ENCODE results near the gene DCXR.
"Not testable (repeated sequence)": the region's sequence is repeated elsewhere in the genome, so short reads cannot be mapped to it uniquely, and the experiment has no call there.

The DCXR gene

DNA sequence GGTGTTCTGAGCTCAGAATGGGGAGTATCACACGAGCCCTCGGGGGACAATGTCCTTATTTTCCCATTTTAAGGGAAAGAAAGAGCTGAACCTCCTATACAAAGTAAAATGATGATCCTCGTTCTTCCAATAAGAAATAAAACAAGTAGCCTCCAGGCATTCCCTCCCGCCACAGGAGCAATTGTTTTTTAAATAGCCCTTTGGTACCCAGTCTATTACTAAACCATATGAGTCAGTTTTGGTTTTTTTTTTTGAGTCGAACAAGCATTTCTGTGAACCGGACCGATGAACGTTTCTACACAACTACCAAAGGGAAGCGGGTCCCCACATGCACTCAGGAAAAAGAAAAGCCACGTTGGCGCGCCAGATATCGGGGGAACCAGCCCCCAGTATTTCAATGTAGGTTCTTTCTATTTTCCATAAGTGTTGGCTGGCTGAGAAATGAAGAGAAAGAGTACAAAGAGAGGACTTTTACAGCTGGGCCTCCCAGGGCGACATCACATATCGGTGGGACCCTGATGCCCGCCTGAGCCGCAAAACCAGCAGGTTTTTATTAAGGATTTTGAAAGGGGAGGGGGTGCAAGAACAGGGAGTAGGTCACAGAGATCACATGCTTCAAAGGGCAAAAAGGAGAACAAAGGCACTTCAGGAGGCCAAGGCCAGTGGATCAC lies 3.8 kb upstream of the DCXR start:
- Histone ChIP-seq H3K4me3 (no peak overlapping the region), H3K9me3 (replicated peaks in 1 of 11) (no peaks in the 10 kb centered on the region), H3K27me3 (no peaks in the 10 kb centered on the region), H4K20me1 (peaks cover 0 to 8% (median 6%) of the 10 kb centered on the region in 11 experiments; a peak in 12 of 22 replicates), H3K27ac (no peak overlapping the region), H3K4me2 (peak overlapping the region in 3 of 11 experiments; percentile 13 to 29 (median 20); a peak in 4 of 22 replicates), H3K36me3 (peaks cover 0 to 2% (median 0%) of the 10 kb centered on the region in 11 experiments; a peak in 1 of 22 replicates), H3K9ac (no peak overlapping the region), H3K4me1 (peaks cover 11 to 33% (median 14%) of the 10 kb centered on the region in 10 experiments)
- no peak for TF ChIP-seq Cebpa-rat (IDR thresholded peaks at IDR 0.05)

DNA sequence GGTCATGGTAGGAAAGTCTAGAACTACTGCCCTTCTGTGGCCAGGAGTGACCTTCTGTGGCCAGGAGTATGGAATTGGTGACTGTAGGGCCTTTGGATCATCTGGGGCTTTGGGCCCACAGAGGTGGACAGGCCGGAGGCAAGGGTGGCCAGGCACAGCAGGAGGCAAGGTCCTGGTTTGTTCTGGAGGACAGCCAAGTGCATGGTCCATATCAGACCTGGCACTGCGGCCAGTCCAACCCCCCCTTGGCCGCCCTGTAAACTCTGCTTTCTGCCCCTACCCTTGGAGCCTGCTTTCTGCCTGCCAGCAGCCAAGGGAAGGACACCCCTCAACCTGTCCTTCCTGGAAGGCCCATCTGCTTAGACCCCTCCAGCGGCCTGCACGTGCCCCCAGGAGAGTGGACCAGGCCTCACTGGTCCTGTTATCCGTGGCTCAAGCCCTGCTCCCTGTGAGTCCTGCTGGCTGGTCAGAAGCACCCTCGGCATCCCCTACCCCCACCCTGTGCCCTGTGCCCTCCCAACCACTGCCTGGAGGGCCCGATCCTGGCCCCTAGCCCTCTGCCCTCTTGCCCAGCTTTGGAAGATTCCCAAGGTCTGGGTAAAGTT lies 2.3 kb upstream of the DCXR start:
- peaks cover 20 to 48% (median 27%) of the 10 kb centered on the region in 10 experiments for H3K4me1 ChIP-seq
- 0 out of 22 replicates have a peak, but pooled peaks cover 0 to 7% (median 0%) of the 10 kb centered on the region in 11 experiments for H3K36me3 ChIP-seq
- H3K27ac ChIP-seq: no peak overlapping the region
- peaks cover 0 to 23% (median 20%) of the 10 kb centered on the region in 11 experiments; a peak in 15 of 22 replicates for H4K20me1 ChIP-seq
- H3K4me2 ChIP-seq: peak overlapping the region in 1 of 11 experiments; percentile 55; a peak in 2 of 22 replicates
- no peak for TF ChIP-seq Cebpa-rat (IDR thresholded peaks at IDR 0.05)
- H3K27me3 ChIP-seq: no peaks in the 10 kb centered on the region
- H3K9me3 ChIP-seq (replicated peaks in 1 of 11): no peaks in the 10 kb centered on the region
- no peak overlapping the region for H3K4me3 ChIP-seq
- no peak overlapping the region for H3K9ac ChIP-seq

DNA sequence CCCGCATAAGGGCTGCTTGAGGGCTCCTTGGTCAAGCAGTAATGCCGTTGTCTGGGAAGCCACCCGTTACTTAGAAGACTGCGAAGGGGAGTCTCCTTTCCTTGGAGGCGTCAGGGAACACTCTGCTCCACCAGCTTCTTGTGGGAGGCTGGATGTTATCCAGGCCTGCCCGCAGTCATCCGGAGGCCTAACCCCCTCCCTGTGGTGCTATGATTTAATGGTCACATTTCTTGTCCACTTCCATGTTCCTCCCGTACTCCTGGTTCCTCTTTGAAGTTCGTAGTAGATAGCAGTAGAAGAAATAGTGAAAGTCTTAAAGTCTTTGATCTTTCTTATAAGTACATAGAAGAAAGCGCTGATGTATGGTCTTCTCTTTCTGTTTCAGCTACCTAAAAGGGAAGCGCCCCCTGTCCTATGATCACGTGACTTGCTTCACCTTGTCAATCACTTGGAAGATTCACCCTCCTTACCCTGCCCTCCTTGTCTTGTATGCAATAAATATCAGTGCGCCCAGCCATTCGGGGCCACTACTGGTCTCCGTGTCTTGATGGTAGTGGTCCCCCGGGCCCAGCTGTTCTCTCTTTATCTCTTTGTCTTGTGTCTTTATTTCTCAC lies 1.4 kb upstream of the DCXR start:
- peaks cover 22 to 51% (median 31%) of the 10 kb centered on the region in 10 experiments for H3K4me1 ChIP-seq
- H3K27me3 ChIP-seq; H3K9ac ChIP-seq; H3K9me3 ChIP-seq (replicated peaks in 1 of 11); H3K27ac ChIP-seq; H3K36me3 ChIP-seq; H3K4me3 ChIP-seq: not testable (repeated sequence)
- peak overlapping the region in 4 of 11 experiments; percentile 4 to 100 (median 76); a peak in 4 of 22 replicates for H3K4me2 ChIP-seq
- H4K20me1 ChIP-seq: peaks cover 0 to 29% (median 20%) of the 10 kb centered on the region in 11 experiments; a peak in 15 of 22 replicates

DNA sequence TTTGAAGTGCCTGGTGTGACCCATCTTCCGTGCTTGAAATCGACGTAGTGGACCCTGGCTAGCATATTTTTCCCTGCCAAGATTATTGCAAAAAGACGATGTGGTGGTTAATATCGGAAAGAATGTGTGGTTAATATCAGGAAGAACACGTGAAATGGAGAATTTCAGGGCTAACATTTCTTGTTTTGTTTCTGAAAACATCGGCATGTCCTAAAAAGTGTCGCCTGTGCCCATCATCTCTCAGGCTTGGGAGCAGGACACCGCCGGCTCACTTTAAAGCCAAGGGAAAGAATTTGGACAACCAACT lies 345 bp upstream of the DCXR start:
- Histone ChIP-seq H3K36me3 (peaks cover 0 to 7% (median 0%) of the 10 kb centered on the region in 11 experiments; a peak in 1 of 22 replicates), H3K4me1 (peaks cover 28 to 51% (median 38%) of the 10 kb centered on the region in 10 experiments), H3K27ac (peak overlapping the region in 1 of 11 experiments; percentile 46; a peak in 1 of 22 replicates), H3K27me3 (peaks cover 0 to 9% (median 8%) of the 10 kb centered on the region in 11 experiments; a peak in 15 of 22 replicates), H3K4me2 (peak overlapping the region; percentile 84 to 100 (median 99)), H3K9ac (peak overlapping the region in 7 of 11 experiments; percentile 22 to 86 (median 51); a peak in 7 of 22 replicates), H3K4me3 (peak overlapping the region in 9 of 10 experiments; percentile 59 to 79 (median 73); a peak in 16 of 20 replicates), H4K20me1 (peaks cover 0 to 37% (median 20%) of the 10 kb centered on the region in 11 experiments; a peak in 16 of 22 replicates), H3K9me3 (replicated peaks in 1 of 11) (no peaks in the 10 kb centered on the region)
- TF ChIP-seq Cebpa-rat (IDR thresholded peaks at IDR 0.05): no peak

DNA sequence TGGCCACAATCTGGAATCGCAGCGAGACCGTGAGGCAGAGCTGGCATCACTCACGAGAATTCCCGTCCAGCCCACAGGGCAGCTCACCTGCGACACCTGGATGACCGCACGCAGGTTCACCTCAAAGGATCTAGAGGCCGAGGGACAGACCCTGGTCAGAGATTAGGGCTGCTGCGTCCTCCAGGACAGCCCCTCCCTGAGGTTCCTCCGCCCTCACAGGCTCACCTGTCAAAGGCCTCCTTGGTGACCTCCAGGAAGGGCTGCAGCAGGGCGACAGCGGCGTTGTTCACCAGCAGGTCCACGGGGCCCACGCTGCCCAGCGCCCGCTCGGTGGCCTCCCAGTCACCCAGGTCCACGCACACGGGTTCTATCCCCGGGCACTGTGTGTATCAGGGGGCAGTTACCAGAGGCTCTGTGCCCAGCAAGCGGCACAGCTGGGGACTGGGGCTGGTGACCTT lies 834 bp downstream of the DCXR start:
- Histone ChIP-seq H3K4me1 (peaks cover 39 to 58% (median 49%) of the 10 kb centered on the region in 10 experiments), H3K27ac (peak overlapping the region; percentile 52 to 85 (median 78); a peak in 21 of 22 replicates), H3K36me3 (peaks cover 0 to 7% (median 0%) of the 10 kb centered on the region in 11 experiments; a peak in 1 of 22 replicates), H3K4me2 (peak overlapping the region; percentile 90 to 100 (median 99)), H4K20me1 (peaks cover 0 to 45% (median 20%) of the 10 kb centered on the region in 11 experiments; a peak in 16 of 22 replicates), H3K9ac (peak overlapping the region; percentile 78 to 88 (median 83)), H3K27me3 (peaks cover 0 to 20% (median 18%) of the 10 kb centered on the region in 11 experiments; a peak in 19 of 22 replicates), H3K4me3 (peak overlapping the region; percentile 59 to 79 (median 73)), H3K9me3 (replicated peaks in 1 of 11) (no peaks in the 10 kb centered on the region)
- TF ChIP-seq Cebpa-rat (IDR thresholded peaks at IDR 0.05): no peak

DNA sequence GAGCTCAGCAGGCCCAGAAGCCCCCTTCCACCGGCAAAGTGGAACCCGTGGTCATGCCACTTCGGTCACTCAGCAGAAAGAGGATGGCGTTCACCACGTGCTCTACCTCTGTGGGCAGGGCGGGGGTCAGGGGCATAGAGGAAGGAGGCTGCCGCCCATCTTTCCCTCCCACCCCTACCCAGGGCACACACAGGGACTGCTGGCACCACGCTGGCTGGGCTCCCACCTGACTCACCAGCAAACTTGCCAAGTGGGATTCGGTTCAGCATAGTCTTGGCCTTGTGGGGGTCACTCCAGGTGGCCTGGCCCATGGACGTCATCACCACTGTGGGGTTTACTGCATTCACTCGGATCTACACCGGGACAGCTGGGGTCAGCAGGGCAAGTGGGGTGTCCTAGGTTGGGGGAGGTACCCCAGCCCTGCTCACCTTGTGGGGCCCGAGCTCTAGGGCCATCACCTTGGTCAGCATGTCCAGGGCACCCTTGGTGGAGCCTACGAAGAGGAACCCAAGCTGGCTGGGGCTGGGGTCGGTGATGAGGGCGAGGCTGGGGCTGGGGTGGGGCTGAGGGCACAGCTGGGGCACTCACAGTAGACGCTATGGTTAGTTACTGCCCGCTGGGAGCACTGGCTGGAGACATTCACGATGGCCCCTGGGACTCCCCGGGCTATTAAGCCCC lies 1.4 kb downstream of the DCXR start:
- Histone ChIP-seq H3K4me2 (peak overlapping the region; percentile 90 to 100 (median 99)), H4K20me1 (peaks cover 0 to 45% (median 20%) of the 10 kb centered on the region in 11 experiments; a peak in 16 of 22 replicates), H3K27ac (peak overlapping the region in 2 of 11 experiments; percentile 77 to 82; a peak in 2 of 22 replicates), H3K4me1 (peaks cover 41 to 54% (median 49%) of the 10 kb centered on the region in 10 experiments), H3K27me3 (peaks cover 0 to 20% (median 18%) of the 10 kb centered on the region in 11 experiments; a peak in 19 of 22 replicates), H3K4me3 (peak overlapping the region; percentile 59 to 79 (median 73)), H3K9ac (peak overlapping the region; percentile 78 to 88 (median 83)), H3K9me3 (replicated peaks in 1 of 11) (no peaks in the 10 kb centered on the region), H3K36me3 (peaks cover 0 to 7% (median 0%) of the 10 kb centered on the region in 11 experiments; a peak in 1 of 22 replicates)
- TF ChIP-seq Cebpa-rat (IDR thresholded peaks at IDR 0.05): no peak

DNA sequence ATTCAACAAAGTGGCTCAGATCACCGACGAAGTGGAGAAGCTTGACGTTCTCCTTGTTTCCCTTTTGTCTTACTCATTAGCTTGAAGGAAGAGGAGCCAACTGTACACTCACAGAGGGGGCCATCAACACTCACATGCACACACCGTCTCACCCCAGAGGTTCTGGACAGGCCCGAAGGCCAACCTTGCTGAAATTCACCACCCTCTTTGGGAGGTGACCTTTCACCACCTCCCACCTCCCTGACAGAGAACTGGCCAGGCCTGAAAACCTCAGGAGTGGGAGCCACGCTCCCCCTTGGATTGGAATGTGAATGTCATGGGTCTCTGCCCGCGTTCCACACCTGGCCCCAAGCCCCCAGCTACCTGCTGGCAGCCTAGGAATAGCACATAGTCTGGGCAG lies 2.0 kb downstream of the DCXR start:
- Histone ChIP-seq H3K27ac (no peak overlapping the region), H3K27me3 (peaks cover 0 to 20% (median 18%) of the 10 kb centered on the region in 11 experiments; a peak in 19 of 22 replicates), H3K4me1 (peaks cover 44 to 57% (median 48%) of the 10 kb centered on the region in 10 experiments), H3K4me2 (peak overlapping the region; percentile 90 to 100 (median 99); a peak in 19 of 22 replicates), H3K9me3 (replicated peaks in 1 of 11) (no peaks in the 10 kb centered on the region), H4K20me1 (peaks cover 0 to 45% (median 20%) of the 10 kb centered on the region in 11 experiments; a peak in 16 of 22 replicates), H3K36me3 (peaks cover 0 to 7% (median 0%) of the 10 kb centered on the region in 11 experiments; a peak in 1 of 22 replicates), H3K9ac (peak overlapping the region in 4 of 11 experiments; percentile 1 to 87 (median 56); a peak in 1 of 22 replicates), H3K4me3 (no peak overlapping the region)
- TF ChIP-seq Cebpa-rat (IDR thresholded peaks at IDR 0.05): no peak
